Central memory CD8-positive, alpha-beta T cell (primary cell): ENCODE data around the gene MGAT4B.

Experiments
- ATAC-seq: fragments of 150-1000 bp; cut with Tn5 transposase; replicated peaks from 2 replicates; pipeline ENCODE4 v1.10.0; 2022; ENCODE audit warnings: mild to moderate bottlenecking, moderate FRiP score, moderate number of reproducible peaks; ENCODE audit not compliant: poor library complexity, severe bottlenecking; ENCODE audit errors: extremely low read depth
- DNase-seq, 2 donors: peaks; one replicate each; pipeline ENCODE4 v3.0.0; 2021; ENCODE audit warnings: low spot score in 2 of 2
- H3K27ac Mint-ChIP-seq: one replicate; pipeline ENCODE4 v1.8.0; 2022; ENCODE audit warnings: low read depth, mild to moderate bottlenecking, moderate library complexity, mixed read lengths
- H3K27me3 Mint-ChIP-seq: one replicate; pipeline ENCODE4 v1.8.0; 2022; ENCODE audit warnings: mixed read lengths
- H3K36me3 Mint-ChIP-seq: one replicate; pipeline ENCODE4 v1.8.0; 2022; ENCODE audit warnings: mild to moderate bottlenecking, moderate library complexity, mixed read lengths; ENCODE audit not compliant: insufficient read depth
- H3K4me1 Mint-ChIP-seq: one replicate; pipeline ENCODE4 v1.8.0; 2022; ENCODE audit warnings: mixed read lengths
- H3K4me3 Mint-ChIP-seq: one replicate; pipeline ENCODE4 v1.8.0; 2022; ENCODE audit warnings: mild to moderate bottlenecking, moderate library complexity, mixed read lengths
- H3K9me3 Mint-ChIP-seq: one replicate; pipeline ENCODE4 v1.8.0; 2022; ENCODE audit warnings: mixed read lengths

Gene MGAT4B

DNA sequence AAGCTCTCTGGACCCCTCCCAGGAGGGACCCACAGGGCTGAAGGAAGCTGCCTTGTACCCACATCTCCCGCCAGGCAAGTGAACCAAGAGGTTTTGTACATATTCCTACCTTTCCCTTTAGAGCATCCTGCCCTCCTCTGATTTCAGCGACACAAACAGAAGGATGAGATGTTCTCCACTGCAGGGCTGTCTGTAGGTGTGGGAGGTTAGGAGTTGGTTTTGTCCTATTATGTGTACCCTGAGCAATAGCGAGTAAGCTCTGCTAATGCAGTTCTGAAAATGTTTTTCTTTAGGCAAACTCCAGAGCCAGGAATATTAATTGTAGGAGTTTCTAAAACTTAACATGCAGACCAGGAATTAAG lies 27.0 kb upstream of the MGAT4B start:
- Mint-ChIP-seq H3K4me3 (no peak overlapping the region), H3K27ac (peak overlapping the region; percentile 62), H3K9me3 (no peaks in the 10 kb centered on the region), H3K4me1 (peaks cover 46% of the 10 kb centered on the region), H3K36me3 (peaks cover 73% of the 10 kb centered on the region), H3K27me3 (no peaks in the 10 kb centered on the region)
- ATAC-seq (no peak), DNase-seq (no peak)

DNA sequence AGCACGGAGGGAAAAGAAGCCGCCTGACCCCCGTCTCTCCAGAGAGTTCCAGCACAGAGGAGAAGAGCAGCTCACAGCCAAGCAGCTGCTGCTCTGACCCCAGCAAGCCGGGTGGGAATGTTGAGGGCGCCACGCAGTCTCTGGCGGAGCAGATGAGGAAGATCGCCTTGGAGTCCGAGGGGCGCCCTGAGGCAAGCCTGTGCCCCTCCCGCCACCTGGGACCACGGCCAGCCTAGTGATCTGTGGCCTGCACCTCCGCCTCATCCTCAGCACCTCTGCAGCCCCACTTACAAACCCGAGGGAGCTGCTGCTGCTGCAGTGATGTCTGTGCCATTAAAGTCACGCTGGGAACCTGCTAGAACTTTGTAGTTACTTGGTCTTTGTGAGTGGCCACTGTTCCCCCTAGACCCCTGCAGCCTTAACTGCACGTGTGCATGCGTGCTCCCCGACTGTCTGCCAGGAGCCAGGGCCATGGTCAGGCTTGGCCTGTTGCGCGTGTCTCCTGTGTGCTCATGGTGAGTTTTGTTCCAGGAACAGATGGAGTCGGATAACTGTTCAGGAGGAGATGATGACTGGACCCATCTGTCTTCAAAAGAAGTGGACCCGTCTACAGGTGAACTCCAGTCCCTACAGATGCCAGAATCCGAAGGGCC lies 26.5 kb upstream of the MGAT4B start:
- ATAC-seq: no peak
- Mint-ChIP-seq H3K4me3 (no peak overlapping the region), H3K4me1 (peaks cover 49% of the 10 kb centered on the region), H3K9me3 (no peaks in the 10 kb centered on the region), H3K27me3 (no peaks in the 10 kb centered on the region), H3K27ac (peak overlapping the region; percentile 62), H3K36me3 (peaks cover 73% of the 10 kb centered on the region)
- DNase-seq: no peak

DNA sequence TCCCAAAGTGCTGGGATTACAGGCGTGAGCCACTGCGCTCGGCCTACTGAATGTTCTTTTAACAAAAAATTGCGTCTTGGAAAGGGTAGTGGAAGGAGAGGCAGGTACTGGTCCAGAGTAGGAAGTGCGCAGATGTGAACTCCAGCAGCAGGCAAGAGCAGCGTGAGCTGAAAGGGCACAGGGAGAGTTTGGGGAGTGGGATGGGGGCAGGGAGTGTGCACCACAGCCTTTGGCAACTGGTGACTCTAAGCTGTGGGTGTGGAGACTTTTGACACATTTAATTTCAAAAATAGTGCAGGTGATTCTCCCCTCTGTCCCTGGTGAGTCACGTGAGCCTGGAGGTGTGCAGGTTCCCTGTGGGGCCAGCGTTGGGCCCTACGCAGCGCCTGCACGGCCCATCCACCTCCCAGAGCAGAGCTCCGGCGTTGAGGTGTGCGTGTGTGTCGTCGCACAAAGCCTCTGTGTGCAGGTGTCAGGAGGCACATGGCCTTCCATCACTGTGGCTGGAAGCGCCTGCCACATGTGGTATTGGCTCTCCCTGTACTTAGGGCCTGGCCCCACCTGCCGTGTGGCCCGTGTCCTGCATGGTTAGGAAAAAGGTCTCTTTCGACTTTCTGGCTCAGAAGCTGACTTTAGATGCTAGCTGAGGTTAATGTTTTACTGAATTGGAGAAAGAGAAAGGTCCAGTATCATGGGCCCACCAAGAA lies 25.5 kb upstream of the MGAT4B start:
- no peaks in the 10 kb centered on the region for H3K27me3 Mint-ChIP-seq
- peaks cover 72% of the 10 kb centered on the region for H3K36me3 Mint-ChIP-seq
- ATAC-seq (no peak), DNase-seq (no peak)
- no peak overlapping the region for H3K4me3 Mint-ChIP-seq
- peaks cover 52% of the 10 kb centered on the region for H3K4me1 Mint-ChIP-seq
- no peaks in the 10 kb centered on the region for H3K9me3 Mint-ChIP-seq
- H3K27ac Mint-ChIP-seq: no peak overlapping the region

DNA sequence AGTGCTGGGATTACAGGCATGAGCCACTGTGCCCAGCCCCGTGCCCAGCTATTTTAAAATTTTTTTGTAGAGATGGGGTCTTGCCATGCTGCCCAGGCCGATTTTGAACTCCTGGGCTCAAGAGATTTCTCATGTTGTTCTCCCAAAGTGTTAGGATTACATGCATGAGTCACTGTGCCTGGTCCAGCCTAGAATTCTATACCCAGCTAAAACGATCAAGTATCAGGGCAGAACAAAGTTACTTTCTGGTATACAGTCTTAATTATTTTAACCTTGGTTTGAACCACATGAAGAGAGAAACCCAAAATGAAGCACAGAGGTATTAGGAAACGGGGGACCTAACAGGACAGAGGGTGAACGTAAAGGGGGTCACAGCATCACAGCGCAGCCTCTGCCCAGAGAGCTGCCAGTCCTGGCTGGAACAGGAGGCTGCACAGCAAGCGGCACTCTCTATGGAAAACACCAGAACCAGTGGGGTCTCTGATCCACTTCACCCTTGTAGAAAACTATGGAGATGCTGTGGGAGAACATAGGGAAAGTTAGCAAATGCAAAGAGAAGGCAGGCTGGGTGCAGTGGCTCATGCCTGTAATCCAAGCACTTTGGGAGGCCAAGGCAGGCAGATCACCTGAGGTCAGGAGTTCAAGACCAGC lies 24.3 kb upstream of the MGAT4B start:
- Mint-ChIP-seq H3K9me3 (no peaks in the 10 kb centered on the region), H3K36me3 (peaks cover 71% of the 10 kb centered on the region), H3K4me3 (no peak overlapping the region), H3K27ac (peak overlapping the region; percentile 19), H3K27me3 (no peaks in the 10 kb centered on the region), H3K4me1 (peaks cover 40% of the 10 kb centered on the region)
- ATAC-seq (no peak), DNase-seq (no peak)

DNA sequence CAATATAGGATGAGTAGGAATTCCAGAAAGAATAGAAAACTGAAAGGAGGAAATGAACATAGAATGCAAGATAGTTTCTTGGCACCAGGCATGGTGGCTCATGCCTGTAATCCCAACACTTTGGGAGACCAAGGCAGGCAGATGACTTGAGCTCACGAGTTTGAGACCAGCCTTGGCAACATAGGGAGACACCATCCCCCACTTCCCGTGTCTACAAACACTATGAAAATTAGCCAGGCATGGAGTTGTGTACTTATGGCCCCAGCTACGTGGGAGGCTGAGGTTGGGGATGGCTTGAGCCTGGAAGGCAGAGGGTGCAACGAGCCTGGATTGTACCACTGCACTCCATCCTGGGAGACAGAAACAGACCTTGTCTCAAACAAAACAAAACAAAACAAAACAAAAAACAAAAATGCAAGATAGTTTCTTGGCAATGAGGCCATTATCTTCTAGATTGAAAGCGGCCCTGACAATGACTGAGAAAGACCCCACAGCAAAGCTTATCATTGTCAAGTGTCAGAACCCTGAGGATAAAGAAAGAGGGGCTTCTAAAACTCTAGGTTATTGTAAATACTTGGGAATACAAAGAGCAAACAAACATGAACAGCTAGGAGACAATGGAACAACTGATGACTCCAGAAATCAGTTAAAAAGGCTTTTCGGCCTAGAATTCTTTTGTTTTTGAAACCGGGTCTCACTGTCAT lies 23.2 kb upstream of the MGAT4B start:
- Mint-ChIP-seq H3K36me3 (peaks cover 73% of the 10 kb centered on the region), H3K27ac (peak overlapping the region; percentile 78), H3K4me1 (peaks cover 38% of the 10 kb centered on the region), H3K27me3 (no peaks in the 10 kb centered on the region), H3K9me3 (no peaks in the 10 kb centered on the region), H3K4me3 (no peak overlapping the region)
- DNase-seq (no peak), ATAC-seq (no peak)

DNA sequence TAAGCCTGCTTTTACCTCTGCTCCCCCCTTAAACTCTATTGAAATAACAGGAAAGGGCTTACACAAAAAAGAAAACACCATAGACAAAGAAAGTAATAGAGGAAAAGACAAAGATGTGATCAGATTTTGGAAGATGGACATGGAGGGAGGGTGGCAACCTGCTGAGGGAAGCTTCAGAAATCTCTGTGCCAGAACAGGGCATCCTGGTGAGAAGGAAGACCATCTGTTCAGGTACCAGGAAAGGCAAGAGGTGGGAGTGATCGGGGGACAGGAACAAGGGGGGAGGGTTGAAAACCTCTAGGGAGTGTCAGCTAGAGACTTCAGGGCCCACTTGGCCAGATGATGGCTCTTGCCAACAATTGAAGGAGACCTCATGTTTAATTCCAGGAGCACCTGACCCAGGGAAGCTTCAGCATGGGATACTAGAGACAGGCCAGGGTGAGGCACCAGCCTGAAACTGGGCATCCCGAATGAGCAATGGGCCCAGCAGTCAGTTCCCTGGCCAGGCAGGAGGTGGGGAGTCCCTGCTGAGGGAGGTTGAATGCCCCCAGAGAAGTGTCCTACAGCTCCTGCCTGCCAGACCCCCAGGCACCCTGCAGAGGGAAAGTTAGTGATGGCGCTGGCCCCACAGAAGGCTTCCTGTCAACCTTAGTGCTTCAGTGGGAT lies 22.2 kb upstream of the MGAT4B start:
- peaks cover 79% of the 10 kb centered on the region for H3K36me3 Mint-ChIP-seq
- H3K27ac Mint-ChIP-seq: peak overlapping the region; percentile 78
- no peak overlapping the region for H3K4me3 Mint-ChIP-seq
- H3K27me3 Mint-ChIP-seq: no peaks in the 10 kb centered on the region
- H3K9me3 Mint-ChIP-seq: no peaks in the 10 kb centered on the region
- ATAC-seq (no peak), DNase-seq (no peak)
- H3K4me1 Mint-ChIP-seq: peaks cover 42% of the 10 kb centered on the region

DNA sequence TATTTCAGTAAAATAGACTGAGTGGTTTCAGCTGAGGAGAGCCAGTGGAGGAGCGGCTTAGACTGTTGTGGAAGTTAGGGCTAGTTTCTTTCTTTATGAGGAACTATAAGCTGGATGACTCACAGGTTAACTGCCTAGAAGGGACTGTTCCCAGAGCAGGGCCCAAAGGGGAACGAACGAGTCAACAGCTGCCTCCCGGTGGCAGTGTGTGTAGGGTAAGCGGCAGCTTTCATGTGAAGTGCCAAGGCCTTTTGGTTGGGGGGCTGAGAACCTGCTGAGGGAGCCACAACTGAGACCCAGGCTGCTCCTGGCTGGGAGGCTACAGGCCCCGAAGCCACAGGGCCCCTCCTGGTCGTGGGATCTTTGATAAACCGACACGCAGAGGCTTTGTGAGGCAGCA lies 21.0 kb upstream of the MGAT4B start:
- H3K27me3 Mint-ChIP-seq: no peaks in the 10 kb centered on the region
- no peaks in the 10 kb centered on the region for H3K9me3 Mint-ChIP-seq
- ATAC-seq: no peak
- peaks cover 39% of the 10 kb centered on the region for H3K4me1 Mint-ChIP-seq
- no peak overlapping the region for H3K27ac Mint-ChIP-seq
- DNase-seq: no peak
- H3K4me3 Mint-ChIP-seq: no peak overlapping the region
- peaks cover 75% of the 10 kb centered on the region for H3K36me3 Mint-ChIP-seq

DNA sequence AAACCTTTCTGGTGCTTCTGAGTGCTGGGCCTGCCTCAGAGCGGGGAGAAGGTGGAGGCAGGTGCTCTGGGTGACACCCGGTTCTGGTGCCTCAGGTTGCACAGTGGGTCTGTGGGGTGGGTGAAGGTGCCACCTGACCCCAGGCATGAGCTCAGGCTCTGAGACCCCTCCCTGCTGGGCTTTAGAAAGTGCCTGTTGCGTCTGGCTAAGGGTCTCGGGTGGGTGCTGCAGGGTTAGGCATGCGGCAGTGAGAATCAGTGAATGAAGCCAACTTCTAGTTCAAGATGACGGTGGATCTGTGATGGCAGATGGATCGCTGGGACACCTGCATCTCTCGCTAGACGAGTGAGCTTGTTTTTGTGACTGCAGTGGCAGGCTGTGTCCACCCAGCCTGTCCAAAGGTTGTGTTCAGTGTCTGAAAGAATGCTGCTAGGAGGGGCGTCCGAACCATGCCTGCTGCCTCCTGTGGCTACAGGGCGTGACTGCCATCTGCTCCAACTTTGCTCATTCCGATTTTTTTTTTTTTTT lies 19.1 kb upstream of the MGAT4B start:
- Mint-ChIP-seq H3K9me3 (no peaks in the 10 kb centered on the region), H3K4me1 (peaks cover 48% of the 10 kb centered on the region)
- ATAC-seq: no peak

DNA sequence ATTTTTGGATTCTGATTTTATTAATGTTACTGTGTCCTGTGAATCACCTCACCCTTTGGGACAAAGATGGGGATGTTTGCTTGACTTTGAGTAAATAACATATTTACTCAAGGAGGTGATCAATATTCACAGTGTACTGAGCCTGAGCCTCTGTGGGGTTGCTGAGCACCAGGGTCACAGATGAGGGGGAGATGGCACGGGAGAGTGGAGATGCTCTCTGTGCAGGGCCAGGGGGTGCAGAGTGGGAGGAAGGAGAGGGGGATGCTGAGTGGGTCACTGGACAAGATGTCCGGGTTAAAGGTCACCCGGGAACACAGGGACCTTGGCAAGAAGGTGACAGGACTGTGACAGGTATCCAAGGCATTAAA lies 18.1 kb upstream of the MGAT4B start:
- Mint-ChIP-seq H3K27ac (no peak overlapping the region), H3K4me1 (peaks cover 51% of the 10 kb centered on the region), H3K36me3 (peaks cover 81% of the 10 kb centered on the region), H3K9me3 (no peaks in the 10 kb centered on the region), H3K27me3 (no peaks in the 10 kb centered on the region), H3K4me3 (no peak overlapping the region)
- DNase-seq (no peak), ATAC-seq (no peak)

More for the DNA sequence above, 19.1 kb upstream of the MGAT4B start:
- Mint-ChIP-seq H3K27me3 (no peaks in the 10 kb centered on the region), H3K27ac (no peak overlapping the region), H3K4me3 (no peak overlapping the region), H3K36me3 (peaks cover 78% of the 10 kb centered on the region)
- DNase-seq: no peak

DNA sequence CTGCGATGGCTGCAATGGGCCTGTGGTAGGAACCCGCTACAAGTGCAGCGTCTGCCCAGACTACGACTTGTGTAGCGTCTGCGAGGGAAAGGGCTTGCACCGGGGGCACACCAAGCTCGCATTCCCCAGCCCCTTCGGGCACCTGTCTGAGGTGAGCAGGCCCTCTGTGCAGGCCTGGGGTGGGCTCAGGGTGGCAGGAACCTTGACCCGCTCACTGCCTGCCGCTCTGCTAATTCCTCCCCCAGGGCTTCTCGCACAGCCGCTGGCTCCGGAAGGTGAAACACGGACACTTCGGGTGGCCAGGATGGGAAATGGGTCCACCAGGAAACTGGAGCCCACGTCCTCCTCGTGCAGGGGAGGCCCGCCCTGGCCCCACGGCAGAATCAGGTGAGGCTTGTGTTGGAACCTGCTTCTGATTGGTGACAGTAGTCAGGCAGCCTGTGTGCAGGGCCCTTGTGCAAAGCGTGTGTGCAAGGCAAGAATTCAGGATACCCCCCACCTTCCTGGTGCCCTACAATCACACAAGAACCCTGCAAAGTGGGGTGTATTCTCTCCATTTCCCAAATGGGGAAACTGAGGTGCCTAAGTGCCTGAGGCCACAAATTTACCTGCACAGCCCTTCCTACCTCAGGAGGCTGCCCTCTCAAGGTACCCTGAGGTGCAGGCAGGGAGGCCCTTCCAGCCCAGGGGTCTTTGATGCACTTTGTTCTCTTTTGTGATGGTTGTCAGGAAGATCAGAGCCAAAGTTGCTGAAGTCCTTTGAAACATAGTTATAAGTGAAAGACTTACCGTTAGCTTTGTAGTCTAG lies 17.5 kb upstream of the MGAT4B start:
- Mint-ChIP-seq H3K9me3 (no peaks in the 10 kb centered on the region), H3K36me3 (peaks cover 79% of the 10 kb centered on the region), H3K4me1 (peaks cover 47% of the 10 kb centered on the region), H3K27me3 (no peaks in the 10 kb centered on the region), H3K27ac (no peak overlapping the region), H3K4me3 (no peak overlapping the region)
- DNase-seq (no peak), ATAC-seq (no peak)

DNA sequence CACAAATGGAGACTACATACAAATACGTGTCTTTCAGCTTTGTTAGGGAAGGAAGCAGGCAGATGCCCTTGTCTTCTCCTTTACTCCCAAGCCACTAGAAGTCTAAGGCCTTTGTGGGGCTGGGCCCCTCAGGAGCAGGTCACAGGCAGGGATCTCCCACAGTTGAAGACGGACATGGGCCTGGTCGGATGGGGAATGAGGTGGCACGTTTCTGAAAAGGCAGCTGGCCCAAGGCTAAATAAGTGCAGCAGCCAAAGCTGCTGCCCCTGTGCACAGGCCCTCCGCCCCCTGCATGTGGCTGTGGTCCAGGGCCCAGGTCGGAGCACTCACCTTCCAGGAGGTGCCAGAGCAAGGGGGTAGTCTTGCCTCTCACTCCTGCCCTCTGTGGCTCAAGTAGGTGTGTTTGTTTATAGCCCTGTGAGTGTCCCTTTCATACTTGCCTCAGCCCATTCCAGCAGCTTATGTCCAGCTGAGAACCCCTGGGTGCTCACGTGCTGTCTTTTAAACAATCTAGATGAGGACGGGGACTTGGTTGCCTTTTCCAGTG lies 15.9 kb upstream of the MGAT4B start:
- peaks cover 48% of the 10 kb centered on the region for H3K4me1 Mint-ChIP-seq

More for the DNA sequence above, 15.9 kb upstream of the MGAT4B start:
- ATAC-seq: no peak
- peak overlapping the region; percentile 98 for H3K27ac Mint-ChIP-seq
- no peak for DNase-seq
- H3K36me3 Mint-ChIP-seq: peaks cover 70% of the 10 kb centered on the region
- no peaks in the 10 kb centered on the region for H3K27me3 Mint-ChIP-seq
- no peaks in the 10 kb centered on the region for H3K9me3 Mint-ChIP-seq
- peak overlapping the region; percentile 93 for H3K4me3 Mint-ChIP-seq
